ENCODE results near the gene CDK19. TPM values are rescaled to one million over a fixed set of nuclear protein-coding genes. Genes with fewer than 3 reads are reported as not detected.

The CDK19 gene
- total and polyA plus RNA-seq, 9 of the 15 experiments (the other 6 are each of a cell fraction or from before 2014, with no cell fraction given): 3.8 to 15.2 (median 7.4) TPM

DNA sequence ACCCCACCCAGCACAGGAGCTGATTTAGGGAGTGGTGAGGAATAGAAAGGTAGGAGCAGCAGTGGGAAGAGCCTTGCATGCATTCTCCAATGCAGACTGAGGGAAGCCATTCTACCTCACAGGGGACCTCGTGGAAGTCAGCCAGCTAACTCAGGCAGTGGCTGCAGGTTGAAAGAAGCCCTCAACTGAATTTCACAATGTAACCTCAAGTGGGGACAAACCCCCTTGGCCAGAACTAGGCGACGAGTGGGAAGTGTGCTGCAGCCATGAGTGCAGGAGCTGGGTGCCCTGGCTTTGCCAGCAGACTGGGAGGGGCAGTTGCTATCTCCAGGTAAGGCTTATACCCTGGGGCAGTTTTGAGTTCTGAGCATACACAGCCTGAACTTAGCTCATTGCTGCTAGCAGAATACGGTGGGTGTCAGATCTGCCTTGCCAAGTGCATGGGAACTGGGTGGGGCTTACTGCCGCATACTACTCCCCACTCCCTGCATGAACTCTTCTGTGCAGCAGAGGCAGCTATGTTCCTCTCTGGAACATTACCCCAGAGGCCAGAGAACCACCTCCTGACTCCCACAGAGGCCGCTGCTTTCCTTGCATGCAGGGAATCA lies 126.5 kb downstream of the CDK19 start:
- ChIA-PET CTCF (ENCODE audit: low intra/inter-chr PET ratio) (interaction anchor here (0.8 kb wide), 1 partner anchor 190 kb away, joined by 3 read pairs; no protein-coding TSS in a partner anchor), POLR2A (interaction anchor here (0.9 to 2.1 kb wide), 4 partner anchors 11 to 188 kb away, joined by 3 to 12 read pairs (median 4); partner anchors contain the start of gene AMD1)
- in situ Hi-C loops (cut with MboI) (loop anchor here (10.0 kb wide), 1 partner anchor 196 kb away; no protein-coding TSS in a partner anchor), intact Hi-C loops (cut with micrococcal nuclease) (no loop called here)
- FAIRE-seq (no peak), DNase-seq (ENCODE audit: extremely low read depth in 1 of 4, low spot score in 3 of 4) (no peak), ATAC-seq (peak; percentile 63)
- peaks cover 4% of the 10 kb centered on the region; the same call in 1 of the 2 replicates for H4K20me1 ChIP-seq (replicated peaks; ENCODE audit: control insufficient read depth, insufficient read depth, low read length)
- H3K27ac ChIP-seq (ENCODE audit: extremely low read depth, low read depth, low read length): no peak overlapping the region
- no peak overlapping the region for H3K9ac ChIP-seq (ENCODE audit: insufficient read depth in 1 of 2, low read depth in 2 of 2, low read length in 2 of 2)
- no TSS peak for BruUV-seq (replicated peaks)
- peaks cover 0 to 7% of the 10 kb centered on the region in 2 experiments; a peak in 1 of 5 replicates for H3K27me3 ChIP-seq (ENCODE audit: control insufficient read depth in 2 of 2, insufficient read depth in 2 of 2, low read length in 2 of 2)
- no peak overlapping the region for H2AFZ ChIP-seq (ENCODE audit: low read depth, low read length)
- no peaks in the 10 kb centered on the region for H3K36me3 ChIP-seq (ENCODE audit: control insufficient read depth, insufficient read depth, low read length)
- no peaks in the 10 kb centered on the region for H3K4me1 ChIP-seq (replicated peaks in 1 of 2; ENCODE audit: control insufficient read depth in 2 of 2, insufficient read depth in 2 of 2, low read length in 2 of 2)
- no peaks in the 10 kb centered on the region for H3K9me3 ChIP-seq (replicated peaks; ENCODE audit: control insufficient read depth, insufficient read depth, low read depth, low read length)
- H3K4me2 ChIP-seq (ENCODE audit: insufficient read depth, low read length): no peak overlapping the region
- H3K9me1 ChIP-seq (ENCODE audit: control insufficient read depth, insufficient read depth, low read length): no peaks in the 10 kb centered on the region
- H3K4me3 ChIP-seq: no peak overlapping the region
- no peak for TF ChIP-seq ZNF785 (CRISPR knock-in tag; IDR thresholded peaks at IDR 0.05)
- peak in 1 of 2 experiments; percentile 19; a peak in 1 of 4 replicates for TF ChIP-seq RAD21 (CRISPR knock-in tag; conservative IDR thresholded peaks at IDR 0.05 in 1 of 2, IDR thresholded peaks at IDR 0.05 in 1 of 2)
- TF ChIP-seq ZNF79 (CRISPR knock-in tag; IDR thresholded peaks at IDR 0.05; ENCODE audit: low read depth): no peak
- WGBS (ENCODE audit: insufficient coverage, low coverage, missing lambda C conversion rate): 7% methylated on average over 6 of the region's 6 CpGs
- H3K79me2 ChIP-seq (ENCODE audit: control insufficient read depth, insufficient read depth, low read length): no peaks in the 10 kb centered on the region

DNA sequence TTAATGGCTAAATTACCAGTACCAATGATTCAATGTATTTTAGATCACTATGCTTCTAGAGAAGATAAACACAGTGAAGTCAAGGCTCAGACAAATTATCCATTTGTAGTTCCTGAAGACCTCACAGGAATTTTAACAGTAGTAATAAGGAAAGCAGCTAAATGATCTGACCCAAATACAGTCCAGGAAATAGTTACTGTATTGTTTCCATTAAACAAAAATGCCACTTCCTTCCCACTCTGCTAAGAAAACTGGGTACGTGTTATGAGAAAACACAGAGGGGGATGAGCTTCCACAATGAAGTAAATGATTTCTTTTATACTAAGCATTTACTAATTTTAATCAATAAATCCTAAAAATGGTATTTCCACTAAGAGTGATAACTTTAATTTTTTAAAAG lies 127.9 kb downstream of the CDK19 start:
- no peaks in the 10 kb centered on the region for H3K9me3 ChIP-seq (replicated peaks; ENCODE audit: control insufficient read depth, insufficient read depth, low read depth, low read length)
- ATAC-seq: no peak
- intact Hi-C loops (cut with micrococcal nuclease): no loop called here
- no TSS peak for BruUV-seq (replicated peaks)
- ChIA-PET POLR2A (interaction anchor here (0.6 to 1.3 kb wide), 4 partner anchors 128 to 199 kb away, joined by 3 to 5 read pairs (median 4); partner anchors contain the start of genes AMD1 and CDK19), CTCF (ENCODE audit: low intra/inter-chr PET ratio) (no interaction called here)
- in situ Hi-C loops (cut with MboI): loop anchor here (10.0 kb wide), 1 partner anchor 197 kb away; no protein-coding TSS in a partner anchor
- H3K4me2 ChIP-seq (ENCODE audit: insufficient read depth, low read length): no peak overlapping the region
- no peaks in the 10 kb centered on the region for H3K79me2 ChIP-seq (ENCODE audit: control insufficient read depth, insufficient read depth, low read length)
- no peak overlapping the region for H2AFZ ChIP-seq (ENCODE audit: low read depth, low read length)
- FAIRE-seq: no peak
- H3K27ac ChIP-seq (ENCODE audit: extremely low read depth, low read depth, low read length): no peak overlapping the region
- H3K4me1 ChIP-seq (replicated peaks in 1 of 2; ENCODE audit: control insufficient read depth in 2 of 2, insufficient read depth in 2 of 2, low read length in 2 of 2): no peaks in the 10 kb centered on the region
- DNase-seq (ENCODE audit: extremely low read depth in 1 of 4, low spot score in 3 of 4): no peak
- H4K20me1 ChIP-seq (replicated peaks; ENCODE audit: control insufficient read depth, insufficient read depth, low read length): peaks cover 4% of the 10 kb centered on the region; the same call in 1 of the 2 replicates
- peaks cover 0 to 7% of the 10 kb centered on the region in 2 experiments; a peak in 1 of 5 replicates for H3K27me3 ChIP-seq (ENCODE audit: control insufficient read depth in 2 of 2, insufficient read depth in 2 of 2, low read length in 2 of 2)
- no peak overlapping the region for H3K9ac ChIP-seq (ENCODE audit: insufficient read depth in 1 of 2, low read depth in 2 of 2, low read length in 2 of 2)
- no peak overlapping the region for H3K4me3 ChIP-seq
- no peaks in the 10 kb centered on the region for H3K36me3 ChIP-seq (ENCODE audit: control insufficient read depth, insufficient read depth, low read length)
- 37% methylated on average over 1 of the region's 1 CpG for WGBS (ENCODE audit: insufficient coverage, low coverage, missing lambda C conversion rate)
- no peaks in the 10 kb centered on the region for H3K9me1 ChIP-seq (ENCODE audit: control insufficient read depth, insufficient read depth, low read length)
- TF ChIP-seq CREB1 (IDR thresholded peaks at IDR 0.05) (no peak), CREB1 (CRISPR knock-in tag; IDR thresholded peaks at IDR 0.05) (no peak), C11orf30 (IDR thresholded peaks at IDR 0.05; ENCODE audit: low read depth) (no peak), SETDB1 (IDR thresholded peaks at IDR 0.05; ENCODE audit: low read length) (no peak), NBN (IDR thresholded peaks at IDR 0.05; ENCODE audit: low read depth) (no peak), HDAC2 (IDR thresholded peaks at IDR 0.05) (no peak), PHF8 (IDR thresholded peaks at IDR 0.05; ENCODE audit: borderline replicate concordance, low read length) (no peak), NCOA1 (IDR thresholded peaks at IDR 0.05; ENCODE audit: low read depth) (no peak), HDAC6 (IDR thresholded peaks at IDR 0.05; ENCODE audit: low read depth, low read length) (no peak), ZNF41 (CRISPR knock-in tag; conservative IDR thresholded peaks at IDR 0.05) (no peak)
- TF ChIP-seq, protein P1, sequence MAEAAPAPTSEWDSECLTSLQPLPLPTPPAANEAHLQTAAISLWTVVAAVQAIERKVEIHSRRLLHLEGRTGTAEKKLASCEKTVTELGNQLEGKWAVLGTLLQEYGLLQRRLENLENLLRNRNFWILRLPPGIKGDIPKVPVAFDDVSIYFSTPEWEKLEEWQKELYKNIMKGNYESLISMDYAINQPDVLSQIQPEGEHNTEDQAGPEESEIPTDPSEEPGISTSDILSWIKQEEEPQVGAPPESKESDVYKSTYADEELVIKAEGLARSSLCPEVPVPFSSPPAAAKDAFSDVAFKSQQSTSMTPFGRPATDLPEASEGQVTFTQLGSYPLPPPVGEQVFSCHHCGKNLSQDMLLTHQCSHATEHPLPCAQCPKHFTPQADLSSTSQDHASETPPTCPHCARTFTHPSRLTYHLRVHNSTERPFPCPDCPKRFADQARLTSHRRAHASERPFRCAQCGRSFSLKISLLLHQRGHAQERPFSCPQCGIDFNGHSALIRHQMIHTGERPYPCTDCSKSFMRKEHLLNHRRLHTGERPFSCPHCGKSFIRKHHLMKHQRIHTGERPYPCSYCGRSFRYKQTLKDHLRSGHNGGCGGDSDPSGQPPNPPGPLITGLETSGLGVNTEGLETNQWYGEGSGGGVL (CRISPR knock-in tag; IDR thresholded peaks at IDR 0.05): no peak

All from K562 (cell line).